ENCODE data around the gene ADAM8.
"Not testable (repeated sequence)": the region's sequence is repeated elsewhere in the genome, so short reads cannot be mapped to it uniquely, and the experiment has no call there.

ADAM8 gene

GRCh38 chr10:133276435-133277201 lies at the start of gene ADAM8:
TSS of gene ADAM8 (minus strand) at chr10:133276868. CDS start at chr10:133276817, 51 bp downstream.
- no peak for DNase-seq

- DNase-seq: no peak
Measured at GRCh38 chr10:133326223-133326551, 49.5 kb upstream of the ADAM8 start.

- DNase-seq: no peak
Measured at GRCh38 chr10:133325440-133326222, 49.0 kb upstream of the ADAM8 start.

- DNase-seq: no peak
Measured at GRCh38 chr10:133324857-133325260, 48.2 kb upstream of the ADAM8 start.

- DNase-seq: no peak
Measured at GRCh38 chr10:133324198-133324792, 47.6 kb upstream of the ADAM8 start.

GRCh38 chr10:133322064-133322709 lies 45.5 kb upstream of the ADAM8 start:
- DNase-seq: not testable (repeated sequence)

GRCh38 chr10:133320852-133321422 lies 44.3 kb upstream of the ADAM8 start:
- DNase-seq: not testable (repeated sequence)

GRCh38 chr10:133318494-133319127 lies 41.9 kb upstream of the ADAM8 start:
- DNase-seq: no peak

GRCh38 chr10:133316732-133317131 lies 40.1 kb upstream of the ADAM8 start:
- no peak for DNase-seq

GRCh38 chr10:133316266-133316665 lies 39.6 kb upstream of the ADAM8 start:
- DNase-seq: no peak

- no peak for DNase-seq
Measured at GRCh38 chr10:133315847-133316246, 39.2 kb upstream of the ADAM8 start.

- no peak for DNase-seq
Measured at GRCh38 chr10:133314911-133315310, 38.2 kb upstream of the ADAM8 start.

GRCh38 chr10:133313192-133313591 lies 36.5 kb upstream of the ADAM8 start:
- no peak for DNase-seq

- no peak for DNase-seq
Measured at GRCh38 chr10:133312769-133313145, 36.1 kb upstream of the ADAM8 start.

- no peak for DNase-seq
Measured at GRCh38 chr10:133312016-133312768, 35.5 kb upstream of the ADAM8 start.

GRCh38 chr10:133311570-133311969 lies 34.9 kb upstream of the ADAM8 start:
- DNase-seq: no peak

- DNase-seq: no peak
Measured at GRCh38 chr10:133310789-133311188, 34.1 kb upstream of the ADAM8 start.

GRCh38 chr10:133310399-133310755 lies 33.7 kb upstream of the ADAM8 start:
- no peak for DNase-seq

- DNase-seq: no peak
Measured at GRCh38 chr10:133309720-133310398, 33.2 kb upstream of the ADAM8 start.

- peak; percentile 31 for DNase-seq
Measured at GRCh38 chr10:133309100-133309719, 32.5 kb upstream of the ADAM8 start.
